T follicular helper cell (primary cell): ENCODE data around the gene TRIM28.
A peak's percentile ranks its signal among the peaks of the same experiment; 100 is the strongest.
"Not testable (repeated sequence)": the region's sequence is repeated elsewhere in the genome, so short reads cannot be mapped to it uniquely, and the experiment has no call there.

ENCODE experiments used
- DNase-seq: peaks from one replicate; pipeline ENCODE4 v3.0.0-alpha.2; 2020; ENCODE audit warnings: low read depth
- total RNA-seq, 2 experiments: gene quantifications; one replicate each; lab custom pipeline; 2026; lab: John Stamatoyannopoulos, UW

The TRIM28 gene
- 370 to 567 reads per million in 2 experiments for total RNA-seq

- DNase-seq: peak; percentile 100
Measured at GRCh38 chr19:58543826-58544590, at the start of gene TRIM28. Gene TRIM28 (plus strand): TSS chr19:58544064. CDS start chr19:58544758, 694 bp downstream.

- DNase-seq: no peak
Measured at GRCh38 chr19:58497634-58498170, 46.2 kb upstream of the TRIM28 start.

GRCh38 chr19:58498316-58499020 lies 45.4 kb upstream of the TRIM28 start:
- DNase-seq: no peak

- DNase-seq: peak; percentile 87
Measured at GRCh38 chr19:58499021-58499927, 44.6 kb upstream of the TRIM28 start.

- no peak for DNase-seq
Measured at GRCh38 chr19:58500242-58500641, 43.6 kb upstream of the TRIM28 start.

- DNase-seq: not testable (repeated sequence)
Measured at GRCh38 chr19:58507602-58508223, 36.2 kb upstream of the TRIM28 start.

GRCh38 chr19:58509731-58510083 lies 34.2 kb upstream of the TRIM28 start:
- DNase-seq: no peak

GRCh38 chr19:58510084-58510862 lies 33.6 kb upstream of the TRIM28 start:
- DNase-seq: no peak

- DNase-seq: no peak
Measured at GRCh38 chr19:58511353-58512208, 32.3 kb upstream of the TRIM28 start, which contains the start of gene SLC27A5. Gene SLC27A5 (minus strand): TSS chr19:58511992. CDS start chr19:58511955, 37 bp downstream.

GRCh38 chr19:58513213-58513693 lies 30.6 kb upstream of the TRIM28 start:
- no peak for DNase-seq

GRCh38 chr19:58513694-58514563 lies 29.9 kb upstream of the TRIM28 start:
- peak; percentile 90 for DNase-seq

- no peak for DNase-seq
Measured at GRCh38 chr19:58514564-58515022, 29.3 kb upstream of the TRIM28 start.

- DNase-seq: no peak
Measured at GRCh38 chr19:58515259-58515658, 28.6 kb upstream of the TRIM28 start.

- DNase-seq: no peak
Measured at GRCh38 chr19:58516246-58516836, 27.5 kb upstream of the TRIM28 start.

GRCh38 chr19:58516964-58517833 lies 26.7 kb upstream of the TRIM28 start:
- no peak for DNase-seq

GRCh38 chr19:58518256-58519086 lies 25.4 kb upstream of the TRIM28 start:
- no peak for DNase-seq
